TTC549 (cell line): ENCODE measurements around the gene DMD.
"Not testable (repeated sequence)": the region's sequence is repeated elsewhere in the genome, so short reads cannot be mapped to it uniquely, and the experiment has no call there.

Experiments
- FAIRE-seq: peaks from 2 replicates; lab custom pipeline; 2012; peaks lifted over from hg19 to GRCh38; lab: Jason Lieb, UNC

The DMD gene

GRCh38 chrX:33211356-33212260 lies at the start of gene DMD:
DMD (minus strand) TSS chrX:33211549; CDS start chrX:33211312, 237 bp downstream.
- FAIRE-seq = no peak

DNA sequence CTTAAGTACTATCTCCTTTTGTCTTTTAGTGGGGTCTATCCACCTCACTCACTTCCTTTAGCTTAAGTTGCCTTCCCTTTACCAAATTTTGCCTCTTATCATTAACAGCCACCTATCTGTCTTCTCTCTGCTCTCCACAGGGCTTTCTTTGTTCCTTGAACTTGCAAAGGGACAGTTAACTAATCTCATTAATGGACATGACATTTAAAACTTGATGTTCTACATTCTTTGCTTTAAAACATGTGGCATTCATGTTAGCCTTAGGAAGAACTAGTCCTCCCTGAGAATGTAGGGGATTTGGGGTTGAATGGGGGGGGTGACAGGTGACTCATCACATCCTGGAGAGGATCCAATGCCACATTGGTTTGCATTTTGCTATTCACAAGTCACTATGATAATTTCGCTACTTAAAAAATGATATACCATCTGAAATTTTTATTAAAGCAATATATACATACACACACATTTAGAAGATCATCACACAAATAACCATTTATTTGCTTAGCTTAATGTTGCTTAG lies 41.0 kb upstream of the DMD start:
- no peak for FAIRE-seq

DNA sequence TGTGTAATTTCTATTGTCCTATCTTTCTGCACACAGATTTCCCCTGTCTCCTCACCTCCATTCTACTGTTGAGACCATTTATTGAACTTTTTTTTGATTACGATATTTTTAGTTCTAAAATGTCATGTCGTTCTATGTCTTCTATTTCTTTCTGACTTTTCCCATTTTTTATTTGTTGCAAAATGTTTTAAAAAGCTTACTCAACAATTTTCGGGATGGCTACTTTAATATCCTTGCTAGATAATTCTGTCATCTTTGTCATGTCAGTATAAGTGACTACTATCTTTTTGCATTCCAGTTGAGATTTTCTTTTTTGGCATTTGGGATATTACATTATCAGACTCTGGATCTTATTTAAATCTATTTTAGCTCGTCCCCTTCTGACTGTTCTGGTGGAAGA lies 7.5 kb upstream of the DMD start:
- no peak for FAIRE-seq

GRCh38 chrX:33210156-33210555 lies 1.2 kb downstream of the DMD start:
- no peak for FAIRE-seq

GRCh38 chrX:33207056-33207455 lies 4.3 kb downstream of the DMD start:
- no peak for FAIRE-seq

DNA sequence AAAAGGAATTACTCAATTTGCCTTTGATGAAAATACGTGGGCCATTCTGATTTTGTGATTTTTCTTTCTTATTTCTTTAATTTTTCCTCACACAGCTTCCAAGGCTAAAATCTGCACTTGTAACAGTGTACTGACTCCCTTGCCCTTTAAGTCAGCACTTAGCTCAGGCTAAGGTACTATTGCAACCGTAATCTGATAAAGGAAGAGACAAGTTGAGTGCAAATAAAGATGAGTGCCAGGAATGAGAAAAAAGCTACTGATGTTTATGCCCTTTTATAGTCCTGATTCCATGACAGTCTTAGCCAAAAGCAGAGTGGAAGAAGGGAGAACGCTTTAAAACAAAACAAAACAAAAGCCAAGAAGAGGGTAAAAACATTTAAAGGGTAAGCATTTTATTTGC lies 6.0 kb downstream of the DMD start:
- FAIRE-seq = no peak

DNA sequence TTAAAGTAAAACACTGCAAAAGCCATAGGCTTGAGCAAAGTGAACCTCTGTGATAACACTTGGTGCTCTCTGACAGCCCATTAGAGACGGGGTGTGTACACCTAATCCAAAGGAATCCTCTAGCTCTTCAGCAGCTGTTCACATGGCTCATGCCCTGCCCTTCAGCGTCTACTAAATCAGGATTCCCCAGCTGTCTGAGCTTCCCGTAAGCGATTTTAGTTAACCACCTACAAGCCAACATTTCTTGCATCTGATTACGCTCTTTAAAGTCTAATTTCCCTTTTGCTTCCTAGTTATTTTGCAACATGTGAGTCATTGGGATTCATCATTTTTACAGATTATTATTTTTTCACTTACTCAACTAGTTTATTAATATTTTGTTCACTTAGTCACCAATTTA lies 6.5 kb downstream of the DMD start:
- FAIRE-seq = no peak

DNA sequence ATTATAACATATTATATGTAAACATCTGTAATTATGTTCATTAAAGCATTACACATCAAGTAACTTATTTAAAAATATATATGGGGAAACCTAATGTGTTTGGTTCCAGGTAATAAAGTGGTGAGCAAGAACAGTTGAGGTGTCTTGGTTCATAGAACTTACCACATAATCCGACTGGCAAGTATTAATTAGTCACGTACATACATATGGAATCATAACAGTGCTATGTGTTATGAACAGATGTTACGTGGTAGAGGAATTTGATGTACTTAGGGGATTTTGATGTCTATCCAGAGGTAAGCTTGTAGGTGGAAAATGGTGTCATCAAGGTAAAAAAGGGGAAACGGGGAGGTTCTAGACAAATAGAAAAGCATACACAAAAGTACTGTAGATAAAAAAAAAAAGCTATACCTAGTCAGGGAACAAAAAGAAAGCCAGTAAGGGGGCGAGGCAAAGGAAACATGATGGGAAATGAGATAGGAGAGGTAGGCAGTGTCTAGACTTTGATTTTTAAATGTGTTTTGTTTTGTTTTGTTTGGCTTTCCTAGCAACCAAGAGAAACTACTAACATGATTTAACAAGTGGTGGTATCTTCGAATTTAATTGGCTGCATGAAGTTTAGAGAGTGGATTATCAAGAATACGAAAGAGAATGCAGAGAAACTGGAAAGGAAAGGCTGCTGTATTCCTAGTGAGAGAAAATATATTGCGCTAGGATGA lies 12.6 kb downstream of the DMD start:
- FAIRE-seq = no peak

DNA sequence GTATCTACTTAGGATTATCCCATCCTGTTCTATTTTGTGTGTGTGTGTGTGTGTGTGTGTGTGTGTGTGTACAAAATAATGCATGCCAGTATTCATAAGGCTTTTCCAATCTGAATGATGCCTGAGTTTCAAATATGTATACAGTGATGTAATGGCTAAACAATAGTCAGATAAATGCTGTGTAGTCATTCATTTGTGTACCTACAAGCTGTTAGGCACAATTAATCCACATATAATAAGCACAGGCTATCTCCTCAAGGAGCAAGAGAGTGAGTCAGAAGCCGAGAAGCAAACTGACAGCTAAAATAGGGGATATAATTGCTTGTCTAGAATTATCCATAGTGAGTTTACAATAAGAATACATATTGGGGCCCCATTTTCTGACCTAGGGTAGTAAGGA lies 15.7 kb downstream of the DMD start:
- no peak for FAIRE-seq

GRCh38 chrX:33194876-33195433 lies 16.4 kb downstream of the DMD start:
- no peak for FAIRE-seq

- no peak for FAIRE-seq
These were observed 17.1 kb downstream of the DMD start for GRCh38 chrX:33194289-33194688.

DNA sequence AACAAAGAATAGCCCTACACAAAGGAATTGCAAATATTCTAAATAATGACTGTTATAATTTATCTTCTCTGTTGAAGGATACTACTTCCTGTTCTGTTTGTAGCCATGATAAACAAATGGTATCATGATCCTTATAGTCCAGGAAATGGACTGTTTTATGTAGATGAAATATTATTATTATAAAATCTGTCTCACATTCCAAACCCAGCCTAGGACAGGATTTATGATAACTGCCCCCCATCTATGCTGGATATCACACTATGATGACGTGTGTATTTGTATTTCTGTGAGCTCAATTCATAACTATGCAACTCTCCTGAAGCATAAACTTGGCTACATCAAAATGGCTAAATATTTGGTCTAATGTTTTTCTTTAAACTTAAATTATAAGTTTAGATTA lies 21.3 kb downstream of the DMD start:
- no peak for FAIRE-seq

DNA sequence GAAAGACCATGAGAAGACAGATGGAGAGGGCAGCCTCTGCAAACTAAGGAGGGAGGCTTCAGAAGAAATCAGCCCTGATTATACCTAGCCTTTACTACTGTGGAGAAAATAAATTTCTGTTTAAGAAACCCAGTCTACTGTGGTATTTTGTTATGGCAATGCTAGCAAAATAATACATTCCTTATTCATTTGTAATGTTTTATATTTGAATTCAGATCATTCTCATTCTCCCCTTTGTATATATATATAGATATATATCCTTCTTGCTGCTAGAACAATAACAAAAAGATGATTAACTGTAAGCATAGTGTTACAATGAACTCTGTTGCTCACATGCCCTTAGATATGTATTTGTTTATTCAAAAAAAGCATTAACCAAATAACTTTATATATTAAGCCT lies 22.5 kb downstream of the DMD start:
- no peak for FAIRE-seq

DNA sequence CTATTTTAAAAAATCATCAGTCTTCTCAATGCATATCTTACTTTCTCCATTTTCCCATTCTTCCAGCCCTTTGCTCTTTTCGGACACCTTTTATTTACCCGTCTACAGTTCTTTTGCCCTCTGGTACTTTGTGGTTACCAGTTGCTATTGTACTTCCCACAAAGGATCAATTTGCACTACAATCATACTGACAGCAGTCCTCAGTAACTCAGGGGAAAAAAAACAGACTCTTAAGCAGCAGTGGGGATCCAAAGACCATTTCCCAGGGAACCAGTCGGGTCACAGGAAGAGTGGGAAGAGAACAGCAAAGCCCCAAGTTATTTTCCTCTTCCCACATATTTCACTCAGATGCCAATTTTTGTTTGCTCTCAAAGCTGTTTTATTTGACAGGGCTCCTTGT lies 23.1 kb downstream of the DMD start:
- no peak for FAIRE-seq

DNA sequence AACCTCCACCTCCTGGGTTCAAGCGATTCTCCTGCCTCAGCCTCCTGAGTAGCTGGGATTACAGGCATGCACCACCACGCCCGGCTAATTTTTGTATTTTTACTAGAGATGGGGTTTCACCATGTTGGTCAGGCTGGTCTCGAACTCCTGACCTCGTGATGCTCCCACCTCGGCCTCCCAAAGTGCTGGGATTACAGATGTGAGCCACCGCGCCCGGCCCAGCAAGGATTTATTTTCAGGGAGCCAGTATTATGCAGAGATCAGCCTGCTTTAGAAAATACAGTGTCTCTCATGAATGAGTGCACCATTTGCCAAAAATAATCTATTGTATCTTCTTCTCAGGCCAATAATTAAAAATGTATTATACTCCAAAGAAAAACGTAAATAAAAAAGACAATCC lies 26.5 kb downstream of the DMD start:
- FAIRE-seq = not testable (repeated sequence)

GRCh38 chrX:33183361-33183760 lies 28.0 kb downstream of the DMD start:
- no peak for FAIRE-seq

DNA sequence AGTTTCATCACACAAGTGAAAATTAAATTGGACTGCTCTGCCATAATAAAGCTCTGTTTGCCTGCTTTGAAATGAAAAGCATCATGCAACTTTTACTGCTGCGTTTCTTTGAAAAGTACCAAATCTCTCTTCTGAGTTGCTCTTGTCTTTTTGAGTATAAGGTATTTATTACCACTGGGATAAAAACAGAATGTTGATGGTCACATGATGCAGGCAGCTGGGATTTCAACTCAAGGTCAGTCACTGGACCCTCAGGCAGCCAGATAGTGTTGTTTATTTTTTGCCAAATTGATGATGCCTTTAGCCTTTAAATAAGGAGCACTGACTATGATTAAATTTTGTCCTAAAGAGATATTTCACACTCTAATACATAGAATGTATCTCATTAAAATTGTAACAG lies 32.7 kb downstream of the DMD start:
- FAIRE-seq = no peak

DNA sequence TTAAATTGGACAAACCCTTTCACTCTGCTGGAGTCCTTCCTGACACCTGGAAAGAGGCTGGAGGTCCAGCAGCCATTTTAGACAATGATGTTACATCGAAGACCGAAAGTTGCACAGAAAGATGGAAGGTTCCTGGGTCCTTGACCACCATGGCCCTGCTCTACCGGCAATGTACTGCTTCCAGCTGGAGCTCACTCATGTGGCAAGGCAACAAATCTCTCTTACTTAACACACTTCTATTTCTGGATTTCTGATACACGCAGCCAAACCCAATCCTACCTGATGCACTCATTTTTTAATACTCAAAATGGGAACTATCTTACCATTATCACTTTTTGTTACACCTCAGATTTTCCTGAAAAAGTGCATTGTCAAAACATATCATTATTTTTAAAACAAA lies 33.1 kb downstream of the DMD start:
- no peak for FAIRE-seq

- no peak for FAIRE-seq
These were observed 36.1 kb downstream of the DMD start for GRCh38 chrX:33175201-33175600.

DNA sequence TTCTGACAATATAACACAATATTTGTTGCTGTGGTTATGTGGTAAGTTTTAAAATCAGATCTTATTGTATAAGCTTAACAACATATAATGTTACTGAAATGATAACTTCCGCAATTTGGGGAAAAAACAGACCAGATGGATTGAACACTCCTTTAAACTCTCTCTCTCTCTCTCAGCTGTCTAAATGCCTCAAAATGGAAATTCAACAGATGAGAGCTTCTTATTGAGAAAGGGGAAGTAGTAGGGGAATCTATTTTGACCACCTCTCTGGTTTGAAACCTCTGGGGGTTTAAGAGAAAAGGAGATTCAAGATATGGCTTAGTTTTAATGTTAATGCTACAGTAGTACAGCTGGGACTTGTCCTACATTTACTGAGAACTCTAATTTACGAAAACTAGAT lies 40.3 kb downstream of the DMD start:
- no peak for FAIRE-seq

- FAIRE-seq = no peak
These were observed 49.5 kb downstream of the DMD start for GRCh38 chrX:33161829-33162228.

GRCh38 chrX:33160273-33160672 lies 51.1 kb downstream of the DMD start:
- FAIRE-seq = no peak

DNA sequence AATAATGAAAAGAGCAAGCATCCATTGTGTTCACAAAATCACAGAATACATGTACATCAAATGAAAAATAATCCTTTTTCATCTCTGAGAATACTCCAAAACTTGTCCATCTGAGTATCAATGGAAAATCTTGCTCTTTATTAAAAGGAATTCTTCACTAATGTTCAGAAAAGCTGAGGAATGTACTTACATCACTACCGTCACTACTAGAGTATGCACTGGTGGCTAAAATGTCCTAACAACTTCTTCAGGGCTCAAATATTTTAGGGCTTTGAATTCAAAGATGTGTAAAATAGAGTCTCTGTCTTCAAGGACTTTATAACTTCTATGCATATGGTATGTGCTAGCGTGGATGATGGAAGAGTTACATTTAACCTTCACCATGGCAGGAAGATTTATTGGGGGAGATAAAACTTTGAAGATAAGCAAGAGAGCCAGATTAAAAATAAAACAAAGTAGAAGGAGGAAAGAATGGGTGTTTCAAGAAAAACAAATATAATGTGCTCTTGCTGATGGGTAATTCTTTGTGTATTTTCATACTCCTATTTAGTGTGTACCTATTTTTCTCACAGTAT lies 55.1 kb downstream of the DMD start:
- FAIRE-seq = no peak
